WTC11 (cell line): ENCODE measurements around the gene NAV2.

Source experiments
- CTCF ChIP-seq: fragments of 200-600 bp; IDR thresholded peaks from 2 replicates; pipeline ENCODE4 v1.8.0; 2022; ENCODE audit warnings: antibody characterized with exemption
- E2F1 ChIP-seq: sonication (generic); formaldehyde crosslinking; IDR thresholded peaks from 2 replicates; pipeline ENCODE4 v1.8.0; 2022; ENCODE audit warnings: mild to moderate bottlenecking, missing genetic modification reagents
- ETV6 ChIP-seq: sonication (generic); formaldehyde crosslinking; IDR thresholded peaks from 2 replicates; pipeline ENCODE4 v1.8.1; 2022; ENCODE audit warnings: mild to moderate bottlenecking, missing genetic modification reagents
- FOXP4 ChIP-seq: sonication (generic); formaldehyde crosslinking; IDR thresholded peaks from 2 replicates; pipeline ENCODE4 v1.8.0; 2022; ENCODE audit warnings: mild to moderate bottlenecking, missing genetic modification reagents
- HMGXB4 ChIP-seq: sonication (generic); formaldehyde crosslinking; IDR thresholded peaks from 2 replicates; pipeline ENCODE4 v1.8.1; 2023; ENCODE audit warnings: mild to moderate bottlenecking, moderate library complexity, missing genetic modification reagents
- MAX ChIP-seq: sonication (generic); formaldehyde crosslinking; IDR thresholded peaks from 2 replicates; pipeline ENCODE4 v1.8.0; 2022; ENCODE audit warnings: mild to moderate bottlenecking, missing genetic modification reagents
- MYBL2 ChIP-seq: sonication (generic); formaldehyde crosslinking; IDR thresholded peaks from 2 replicates; pipeline ENCODE4 v1.8.1; 2023; ENCODE audit warnings: mild to moderate bottlenecking, moderate library complexity, missing genetic modification reagents
- PRDM15 ChIP-seq: sonication (generic); formaldehyde crosslinking; IDR thresholded peaks from 2 replicates; pipeline ENCODE4 v1.8.0; 2022; ENCODE audit warnings: missing genetic modification reagents
- SP1 ChIP-seq: sonication (generic); formaldehyde crosslinking; conservative IDR thresholded peaks from 2 replicates; pipeline ENCODE4 v1.8.1; 2022; ENCODE audit warnings: missing genetic modification reagents
- TEAD4 ChIP-seq: sonication (generic); formaldehyde crosslinking; IDR thresholded peaks from 2 replicates; pipeline ENCODE4 v1.8.0; 2022; ENCODE audit warnings: mild to moderate bottlenecking, missing genetic modification reagents
- TP53 ChIP-seq: sonication (generic); formaldehyde crosslinking; IDR thresholded peaks from 2 replicates; pipeline ENCODE4 v1.8.1; 2023; ENCODE audit warnings: mild to moderate bottlenecking, missing genetic modification reagents
- USF2 ChIP-seq: sonication (generic); formaldehyde crosslinking; IDR thresholded peaks from 2 replicates; pipeline ENCODE4 v1.8.1; 2023; ENCODE audit warnings: mild to moderate bottlenecking, missing genetic modification reagents, moderate library complexity
- ZNF121 ChIP-seq: sonication (generic); formaldehyde crosslinking; IDR thresholded peaks from 2 replicates; pipeline ENCODE4 v1.8.0; 2023; ENCODE audit warnings: missing genetic modification reagents

- TF ChIP-seq E2F1 (CRISPR knock-in tag) (no peak), ETV6 (CRISPR knock-in tag) (no peak), CTCF (no peak), TEAD4 (CRISPR knock-in tag) (no peak), ZNF121 (CRISPR knock-in tag) (no peak), USF2 (no peak), MAX (CRISPR knock-in tag) (no peak), PRDM15 (CRISPR knock-in tag) (no peak), MYBL2 (CRISPR knock-in tag) (no peak), HMGXB4 (CRISPR knock-in tag) (no peak), TP53 (no peak), SP1 (no peak), FOXP4 (CRISPR knock-in tag) (no peak)
Observed at GRCh38 chr11:19781351-19781750, 68.7 kb downstream of the NAV2 start.
